SH-SY5Y (cell line): ENCODE data around the gene NUP98.

ENCODE experiments used
- GATA2 ChIP-seq: IDR thresholded peaks from 2 replicates; pipeline ENCODE4 v1.6.1; 2011; ENCODE audit warnings: mild to moderate bottlenecking, low read depth, low read length
- GATA3 ChIP-seq: IDR thresholded peaks from 2 replicates; pipeline ENCODE4 v1.6.1; 2011; ENCODE audit warnings: low read depth, mild to moderate bottlenecking, low read length, moderate library complexity

- no peak for TF ChIP-seq GATA3
- no peak for TF ChIP-seq GATA2
Measured at GRCh38 chr11:3669742-3670183, 127.6 kb downstream of the NUP98 start.
